AG09309 (cell line): ENCODE data around the gene LCN6.
"Not testable (repeated sequence)": the region's sequence is repeated elsewhere in the genome, so short reads cannot be mapped to it uniquely, and the experiment has no call there.

Experiments used
- DNase-seq: peaks from one replicate; pipeline ENCODE4 v3.0.0-alpha.2; 2010; ENCODE audit warnings: low read depth
- H3K4me3 ChIP-seq: 2 replicates; pipeline ENCODE4 v1.5.1; 2011; ENCODE audit warnings: mild to moderate bottlenecking, low read depth, low read length, moderate library complexity; ENCODE audit not compliant: control insufficient read depth
- TF ChIP-seq, protein P1 (sequence below): IDR thresholded peaks from 2 replicates; pipeline ENCODE4 v1.5.1; 2011; ENCODE audit warnings: mild to moderate bottlenecking, low read depth, low read length, inconsistent platforms; ENCODE audit not compliant: insufficient read depth, control insufficient read depth; ENCODE audit errors: missing control alignments

Gene LCN6, protein sequence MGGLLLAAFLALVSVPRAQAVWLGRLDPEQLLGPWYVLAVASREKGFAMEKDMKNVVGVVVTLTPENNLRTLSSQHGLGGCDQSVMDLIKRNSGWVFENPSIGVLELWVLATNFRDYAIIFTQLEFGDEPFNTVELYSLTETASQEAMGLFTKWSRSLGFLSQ

GRCh38 chr9:136748201-136748600 lies at the start of gene LCN6:
Gene LCN6, minus strand, starts transcription at chr9:136748525. Its CDS starts 42 bp downstream, at chr9:136748483.
- TF ChIP-seq, protein P1, sequence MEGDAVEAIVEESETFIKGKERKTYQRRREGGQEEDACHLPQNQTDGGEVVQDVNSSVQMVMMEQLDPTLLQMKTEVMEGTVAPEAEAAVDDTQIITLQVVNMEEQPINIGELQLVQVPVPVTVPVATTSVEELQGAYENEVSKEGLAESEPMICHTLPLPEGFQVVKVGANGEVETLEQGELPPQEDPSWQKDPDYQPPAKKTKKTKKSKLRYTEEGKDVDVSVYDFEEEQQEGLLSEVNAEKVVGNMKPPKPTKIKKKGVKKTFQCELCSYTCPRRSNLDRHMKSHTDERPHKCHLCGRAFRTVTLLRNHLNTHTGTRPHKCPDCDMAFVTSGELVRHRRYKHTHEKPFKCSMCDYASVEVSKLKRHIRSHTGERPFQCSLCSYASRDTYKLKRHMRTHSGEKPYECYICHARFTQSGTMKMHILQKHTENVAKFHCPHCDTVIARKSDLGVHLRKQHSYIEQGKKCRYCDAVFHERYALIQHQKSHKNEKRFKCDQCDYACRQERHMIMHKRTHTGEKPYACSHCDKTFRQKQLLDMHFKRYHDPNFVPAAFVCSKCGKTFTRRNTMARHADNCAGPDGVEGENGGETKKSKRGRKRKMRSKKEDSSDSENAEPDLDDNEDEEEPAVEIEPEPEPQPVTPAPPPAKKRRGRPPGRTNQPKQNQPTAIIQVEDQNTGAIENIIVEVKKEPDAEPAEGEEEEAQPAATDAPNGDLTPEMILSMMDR = no peak
- H3K4me3 ChIP-seq = no peak within 1 kb of the TSS
- DNase-seq = no peak

GRCh38 chr9:136796775-136797347 lies 48.5 kb upstream of the LCN6 start:
- not testable (repeated sequence) for DNase-seq, H3K4me3 ChIP-seq

- no peak within 1 kb of the TSS for H3K4me3 ChIP-seq
- DNase-seq = no peak
- TF ChIP-seq, protein P1 = no peak
Observed at GRCh38 chr9:136796238-136796774, 48.0 kb upstream of the LCN6 start, which contains the start of gene CCDC183. Gene CCDC183, plus strand, starts transcription at chr9:136796338. Its CDS starts 60 bp downstream, at chr9:136796398.

- TF ChIP-seq, protein P1 = no peak
- DNase-seq = no peak
- no peak overlapping the region for H3K4me3 ChIP-seq
Observed at GRCh38 chr9:136795000-136795348, 46.6 kb upstream of the LCN6 start.

DNA sequence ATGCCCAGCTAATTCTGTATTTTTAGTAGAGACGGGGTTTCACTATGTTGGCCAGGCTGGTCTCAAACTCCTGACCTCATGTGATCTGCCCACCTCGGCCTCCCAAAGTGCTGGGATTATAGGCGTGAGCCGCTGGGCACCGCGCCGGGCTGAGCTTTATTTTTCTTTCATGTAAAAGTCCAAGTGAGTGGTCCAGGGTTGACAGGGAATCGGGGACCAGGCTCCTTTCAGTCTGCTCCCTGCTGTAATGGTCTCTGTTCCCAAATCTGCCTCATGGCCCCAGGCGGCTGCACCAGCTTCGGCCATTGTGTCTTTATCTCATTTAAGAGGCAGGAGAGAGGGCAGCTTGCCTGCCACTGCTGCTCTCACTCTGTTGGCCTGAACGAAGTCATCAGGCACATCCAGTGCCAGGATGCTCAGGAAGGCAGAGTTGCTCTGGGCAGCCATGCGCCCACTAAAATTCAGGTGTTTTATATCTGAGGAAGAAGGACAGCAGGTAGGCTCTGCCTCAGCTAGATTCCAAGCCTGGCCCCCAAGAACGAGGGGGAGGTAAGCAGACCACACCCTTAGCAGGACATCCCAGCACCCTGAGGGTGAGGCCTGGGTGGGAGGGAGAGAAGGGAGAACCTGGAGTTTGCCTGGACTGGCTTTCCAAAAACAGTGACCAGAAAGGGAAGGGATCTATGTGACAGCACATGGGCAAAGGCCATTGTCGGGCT lies 46.1 kb upstream of the LCN6 start:
- no peak for DNase-seq
- no peak overlapping the region for H3K4me3 ChIP-seq
- TF ChIP-seq, protein P1 = no peak

DNA sequence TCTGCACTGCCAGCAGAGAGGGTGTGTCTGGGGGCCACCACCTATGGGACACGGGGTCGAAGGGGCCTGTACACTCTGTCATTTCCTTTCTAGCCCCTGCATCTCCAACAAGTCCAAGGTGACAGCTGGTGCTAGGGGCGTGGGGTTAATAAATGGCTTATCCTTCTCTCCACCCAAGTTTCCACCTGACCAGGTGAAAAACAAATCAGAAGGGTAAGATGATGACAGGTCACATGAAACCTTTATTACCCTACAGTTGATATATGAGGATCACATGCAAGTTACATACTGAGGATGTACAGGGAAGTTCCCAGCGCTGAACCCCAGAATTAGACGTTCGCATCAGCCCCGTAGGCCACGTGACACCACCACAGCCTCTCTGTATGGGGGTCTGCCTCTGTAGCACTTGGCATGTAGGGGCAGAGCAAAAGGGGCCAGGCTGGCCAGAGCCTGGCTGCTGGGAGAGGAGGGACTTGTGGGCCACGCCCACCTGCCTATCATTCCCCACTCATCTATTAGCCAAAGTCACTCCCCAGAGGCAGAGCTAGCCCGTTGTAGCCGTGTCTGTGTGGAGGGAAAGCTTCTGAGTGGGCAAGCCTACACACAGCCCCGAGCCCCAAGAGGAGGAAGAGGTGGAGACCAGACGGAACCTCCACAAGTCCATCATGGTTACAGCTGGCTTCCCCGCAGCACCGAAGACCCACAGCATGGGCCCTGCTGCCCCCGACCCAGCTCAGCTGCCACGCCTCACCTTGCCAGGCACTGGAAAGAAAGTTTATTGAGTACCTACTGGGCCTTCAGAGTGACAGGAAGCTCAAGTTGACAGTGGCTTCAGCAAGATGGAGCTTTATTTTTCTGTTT lies 45.0 kb upstream of the LCN6 start:
- H3K4me3 ChIP-seq = no peak overlapping the region
- no peak for DNase-seq
- TF ChIP-seq, protein P1 = no peak
